A204.1 (cell line): ENCODE measurements around the gene VIPR2.

Experiments
- FAIRE-seq: peaks from 2 replicates; lab custom pipeline; 2012; peaks lifted over from hg19 to GRCh38; lab: Jason Lieb, UNC

Gene VIPR2

GRCh38 chr7:159025161-159025779 lies 119.4 kb downstream of the VIPR2 start:
- no peak for FAIRE-seq

- no peak for FAIRE-seq
These were observed 120.3 kb downstream of the VIPR2 start for GRCh38 chr7:159024280-159024951.

- FAIRE-seq, result no peak
These were observed 120.9 kb downstream of the VIPR2 start for GRCh38 chr7:159023746-159024145.

GRCh38 chr7:159023206-159023605 lies 121.5 kb downstream of the VIPR2 start:
- no peak for FAIRE-seq

DNA sequence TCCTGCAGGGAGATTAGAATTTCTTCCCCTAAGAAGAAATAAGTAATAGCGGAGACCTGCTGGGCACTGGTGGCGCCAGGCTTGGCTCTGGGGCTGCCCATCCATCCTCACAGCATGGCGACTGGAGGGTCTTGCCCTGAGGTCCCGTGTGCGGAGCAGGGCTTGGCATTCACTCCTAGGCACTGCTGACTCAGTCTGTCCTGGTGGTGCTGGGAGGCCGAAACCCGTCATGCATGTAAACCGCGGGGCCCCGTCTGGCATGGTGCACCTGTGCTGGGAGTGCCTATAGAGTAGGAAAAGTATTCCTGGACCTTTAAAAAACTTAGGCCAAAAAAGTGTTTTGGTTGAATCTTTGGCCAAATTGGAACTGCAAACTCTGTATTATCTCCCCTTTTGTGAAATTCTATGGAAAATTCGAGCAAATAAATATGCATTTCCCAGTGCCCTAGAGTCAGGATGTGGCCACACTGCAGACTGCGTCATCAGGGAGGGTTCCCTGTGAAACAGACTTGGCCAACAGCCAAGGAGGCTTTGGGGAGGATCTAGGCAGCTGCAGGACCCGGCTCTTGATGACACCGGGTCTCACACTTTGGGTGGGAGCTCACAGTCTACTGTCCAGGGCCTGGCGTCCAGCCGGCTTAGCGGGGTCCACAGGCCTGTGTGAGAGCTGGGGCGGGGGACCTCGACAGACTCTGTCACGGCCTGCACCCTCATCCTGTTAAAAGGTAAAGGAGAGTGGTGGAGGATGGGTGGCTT lies 122.3 kb downstream of the VIPR2 start:
- FAIRE-seq, result no peak

DNA sequence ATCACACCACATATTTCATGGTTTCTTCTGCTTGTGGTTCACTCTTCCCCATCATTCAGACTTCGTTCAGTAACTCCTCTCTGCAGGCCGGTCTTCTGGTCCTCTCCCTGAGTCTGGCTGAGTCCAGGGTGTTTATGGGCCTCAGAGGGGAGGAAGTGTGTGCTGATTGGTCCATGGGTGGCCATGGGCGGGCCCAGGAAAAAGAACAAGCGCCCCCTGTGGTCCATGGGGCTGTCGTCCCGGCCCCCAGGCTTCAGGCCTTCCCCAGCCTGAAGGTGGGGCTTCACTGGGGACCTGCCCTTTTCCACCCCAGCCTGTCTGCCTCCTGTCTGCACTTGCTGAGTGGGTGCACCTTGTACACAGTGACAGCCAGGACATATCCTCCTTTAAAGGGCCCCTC lies 123.7 kb downstream of the VIPR2 start:
- FAIRE-seq, result no peak

DNA sequence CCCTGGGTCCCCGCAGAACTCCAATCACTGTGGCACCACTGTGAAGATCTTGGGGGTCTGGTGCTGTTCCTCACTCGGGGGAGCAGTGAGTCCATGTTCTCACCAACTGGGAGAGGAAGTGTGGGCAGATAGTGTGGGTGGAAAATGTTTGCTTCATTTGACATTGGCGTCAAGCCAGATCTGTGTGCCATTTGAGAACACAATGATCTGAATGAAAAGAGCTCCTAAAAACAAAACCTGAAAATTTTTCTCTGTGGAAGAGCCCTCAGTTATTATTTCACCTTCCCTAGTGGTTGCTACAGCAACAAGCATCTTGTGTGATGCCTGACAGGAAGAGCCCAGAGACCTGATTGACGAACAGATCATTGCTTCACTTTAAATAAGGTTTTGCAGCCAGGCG lies 125.6 kb downstream of the VIPR2 start:
- no peak for FAIRE-seq

- FAIRE-seq, result no peak
These were observed 126.9 kb downstream of the VIPR2 start for GRCh38 chr7:159017741-159018140.

DNA sequence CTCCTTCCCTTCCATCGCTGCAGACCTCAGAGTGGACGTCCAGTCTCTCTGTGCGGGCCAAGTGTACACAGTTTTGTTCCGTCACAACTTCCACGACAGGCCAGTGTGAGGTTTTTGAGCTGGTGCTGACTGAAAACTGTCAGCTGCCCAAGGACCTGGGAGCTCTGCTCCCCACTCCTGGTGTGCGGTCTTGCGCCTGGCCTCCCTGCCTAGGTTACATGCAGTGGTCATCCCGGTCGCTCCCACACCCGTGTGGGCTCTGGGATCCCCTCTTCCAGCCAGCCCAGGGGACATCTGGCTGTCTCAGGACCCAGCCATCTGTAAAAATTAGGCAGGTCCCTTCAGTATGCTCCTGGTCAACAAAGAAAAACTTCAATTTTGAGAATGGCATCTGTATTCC lies 127.5 kb downstream of the VIPR2 start:
- FAIRE-seq, result no peak

- FAIRE-seq, result no peak
These were observed 128.1 kb downstream of the VIPR2 start for GRCh38 chr7:159016591-159016990.

GRCh38 chr7:159015454-159016410 lies 128.9 kb downstream of the VIPR2 start:
- FAIRE-seq, result no peak

DNA sequence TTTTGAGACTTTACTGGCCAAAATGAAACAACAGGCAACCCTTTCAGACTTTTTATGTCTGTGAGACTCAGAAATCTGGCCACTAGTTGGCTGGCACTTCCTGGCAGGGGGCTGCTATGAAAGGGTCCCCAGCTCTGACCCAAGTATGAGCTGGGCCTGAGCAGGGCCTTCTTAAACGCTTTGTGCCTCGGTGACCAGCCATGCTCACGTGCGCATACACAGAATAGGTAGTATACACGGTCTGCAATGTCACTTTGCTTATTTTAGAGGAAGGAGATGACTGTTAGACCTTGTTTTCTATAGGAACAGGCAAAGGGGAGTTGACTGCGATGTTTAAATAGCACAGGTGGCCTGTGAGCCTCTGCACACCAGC lies 129.6 kb downstream of the VIPR2 start:
- no peak for FAIRE-seq

GRCh38 chr7:159014297-159015062 lies 130.2 kb downstream of the VIPR2 start:
- FAIRE-seq, result no peak

DNA sequence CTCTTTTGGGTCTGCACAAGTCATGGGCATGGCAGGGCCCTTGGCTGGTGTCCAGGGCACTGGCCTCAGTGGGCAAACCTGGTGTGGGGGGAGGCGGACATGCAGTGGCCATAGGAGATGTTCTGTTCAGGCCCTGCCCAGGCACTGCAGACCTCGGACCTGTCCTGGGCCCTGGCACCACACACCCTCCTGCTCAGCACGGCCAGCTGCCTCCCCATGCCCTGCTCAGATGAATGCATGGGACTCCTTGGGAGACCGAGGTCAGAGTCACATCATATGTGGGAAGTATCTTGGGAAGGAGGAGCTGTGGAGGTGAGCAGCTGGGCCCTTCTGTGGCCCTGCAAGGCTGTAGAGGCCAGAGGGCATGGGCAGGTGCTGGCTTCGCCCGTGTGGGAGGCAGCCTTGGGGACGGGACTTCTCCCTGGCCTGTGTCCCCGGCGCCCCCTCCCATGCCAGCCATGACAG lies 130.8 kb downstream of the VIPR2 start:
- no peak for FAIRE-seq

DNA sequence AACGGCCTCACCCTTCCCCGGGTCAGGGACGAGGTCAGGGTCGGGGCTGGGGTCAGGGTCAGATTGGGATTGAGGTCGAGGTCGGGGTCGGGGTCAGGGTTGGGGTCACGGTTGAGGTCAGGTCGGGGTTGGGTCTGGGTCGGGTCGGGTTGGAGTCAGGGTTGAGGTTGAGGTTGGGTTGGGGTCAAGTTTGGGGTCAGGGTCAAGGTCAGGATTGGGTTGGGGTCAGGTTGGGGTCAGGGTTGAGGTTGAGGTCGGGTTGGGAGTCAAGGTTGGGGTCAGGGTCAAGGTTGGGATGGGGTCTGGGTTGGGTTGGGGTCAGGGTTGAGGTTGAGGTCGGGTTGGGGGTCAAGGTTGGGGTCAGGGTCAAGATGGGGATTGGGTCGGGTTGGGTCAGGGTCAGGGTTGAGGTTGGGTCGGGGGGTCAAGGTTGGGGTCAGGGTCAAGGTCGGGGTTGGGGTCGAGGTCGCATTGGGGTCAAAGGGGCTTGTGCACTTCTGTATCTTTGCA lies 131.4 kb downstream of the VIPR2 start:
- FAIRE-seq, result no peak

DNA sequence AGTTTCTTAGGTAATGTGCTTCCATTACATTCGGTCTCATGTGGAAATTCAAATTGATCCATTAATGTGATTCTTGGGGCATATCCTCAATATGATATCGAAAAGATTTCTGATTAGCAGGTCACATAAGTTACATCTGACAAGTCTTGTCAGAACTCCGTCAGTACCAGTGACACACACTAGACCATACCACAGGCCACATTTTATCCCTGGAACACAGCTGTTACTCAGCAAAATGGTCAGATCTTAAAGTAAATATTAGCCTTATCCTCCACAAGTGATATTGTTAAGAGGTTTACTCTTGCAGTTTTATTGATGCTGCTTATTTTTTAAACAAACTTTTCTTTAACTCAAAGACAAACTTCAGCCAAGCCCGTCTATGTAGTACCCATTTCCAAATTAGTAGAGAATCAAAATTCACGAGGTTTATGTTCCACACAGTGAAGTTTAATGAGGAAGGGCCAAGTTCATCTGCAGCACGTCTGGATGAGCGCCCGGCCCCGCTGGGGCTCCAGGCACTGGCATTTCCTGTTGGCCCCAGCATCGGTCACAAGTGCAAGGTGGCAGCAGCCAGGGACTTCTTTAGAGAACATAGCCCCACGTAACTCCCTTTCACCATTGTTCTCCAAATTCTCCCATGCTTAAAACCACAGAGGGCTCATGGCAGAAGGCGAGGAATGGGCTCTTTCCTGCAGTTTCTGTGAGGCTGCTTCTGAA lies 132.2 kb downstream of the VIPR2 start:
- FAIRE-seq, result no peak

DNA sequence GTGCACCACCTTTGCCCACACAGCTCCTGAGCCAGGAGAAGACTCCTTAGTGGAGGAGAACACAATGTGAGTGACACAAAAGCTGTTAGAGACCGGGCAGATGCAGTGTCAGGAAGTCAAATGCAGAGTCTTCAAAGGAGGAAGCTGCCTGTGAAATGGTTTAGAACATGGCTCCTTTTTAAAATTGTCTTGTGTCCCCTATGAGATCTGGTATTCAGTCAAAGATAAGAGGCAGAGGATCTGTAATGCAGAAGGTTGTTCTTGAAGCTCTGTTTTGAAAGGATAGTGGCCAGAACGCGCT lies 133.0 kb downstream of the VIPR2 start:
- no peak for FAIRE-seq

GRCh38 chr7:159010937-159011721 lies 133.5 kb downstream of the VIPR2 start:
- no peak for FAIRE-seq

- FAIRE-seq, result no peak
These were observed 134.3 kb downstream of the VIPR2 start for GRCh38 chr7:159010411-159010810.

DNA sequence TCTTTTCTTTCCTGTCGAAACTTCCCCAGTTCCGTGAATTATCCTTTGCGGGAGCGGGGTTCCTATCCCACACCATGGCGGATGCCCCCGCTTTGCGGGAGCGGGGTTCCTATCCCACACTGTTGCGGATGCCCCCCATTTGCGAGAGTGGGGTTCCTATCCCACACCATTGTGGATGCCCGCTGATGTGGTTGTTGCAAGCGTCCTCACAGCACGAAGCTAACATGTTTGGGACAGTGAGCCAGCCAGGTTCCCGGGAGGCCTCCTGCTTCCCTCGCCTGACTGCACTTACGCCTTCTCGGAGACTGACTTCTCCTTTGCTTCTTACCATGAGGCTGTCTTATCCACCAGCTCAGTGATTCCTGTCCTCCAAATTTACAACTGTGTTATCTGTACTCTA lies 134.7 kb downstream of the VIPR2 start:
- no peak for FAIRE-seq
